Measurements from ENCODE around the gene SMYD2. TPM values are rescaled to one million over a fixed set of nuclear protein-coding genes. Genes with fewer than 3 reads are reported as not detected.

SMYD2 gene
- total RNA-seq, 6 experiments from 2014 or later, result 14.5 to 45.2 (median 24.1) TPM

GRCh38 chr1:214264976-214265375, 16.0 kb upstream of the SMYD2 start:
- Histone ChIP-seq H3K4me3 (no peak overlapping the region), H3K4me1 (no peaks in the 10 kb centered on the region), H3K27me3 (no peaks in the 10 kb centered on the region), H3K9me3 (no peaks in the 10 kb centered on the region), H3K27ac (no peak overlapping the region), H3K36me3 (no peaks in the 10 kb centered on the region)
- no peak for TF ChIP-seq CTCF (IDR thresholded peaks at IDR 0.05)
- no peak for TF ChIP-seq POLR2A (IDR thresholded peaks at IDR 0.05)
- WGBS (ENCODE audit: insufficient coverage, low coverage, low lambda C conversion rate, missing lambda C conversion rate), result 46% methylated on average over 3 of the region's 3 CpGs
- intact Hi-C loops (cut with DNase I), result loop anchor here (5.0 kb wide), 1 partner anchor 62 kb away; no protein-coding TSS in a partner anchor
- ATAC-seq (no peak), DNase-seq (no peak)

DNA sequence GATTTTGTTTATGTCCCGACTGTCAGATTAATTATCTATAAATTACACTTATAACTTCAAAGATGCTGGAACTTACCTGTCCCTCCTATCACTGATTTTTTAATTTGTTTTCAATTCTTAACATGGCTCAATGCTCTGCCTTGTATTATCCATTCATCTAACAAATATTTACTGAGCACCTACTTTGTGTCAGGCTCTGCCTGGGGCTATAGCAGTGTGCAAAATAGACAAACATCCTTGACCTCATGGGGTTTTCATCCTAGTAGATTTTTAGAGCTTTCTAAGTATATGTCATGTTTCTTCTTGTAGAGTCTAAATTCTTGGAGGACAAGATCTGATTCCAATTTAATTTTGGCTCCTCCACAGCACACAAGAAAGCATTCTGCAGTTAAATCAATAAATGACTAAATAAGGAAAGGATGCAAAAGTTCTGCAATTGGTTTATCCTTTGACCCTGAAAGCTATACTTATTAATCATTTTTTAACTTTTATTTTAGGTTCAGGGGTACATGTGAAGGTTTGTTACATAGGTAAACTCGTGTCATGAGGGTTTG, 10.8 kb upstream of the SMYD2 start:
- H3K27me3 ChIP-seq, result no peaks in the 10 kb centered on the region
- no peaks in the 10 kb centered on the region for H3K9me3 ChIP-seq
- H3K4me3 ChIP-seq, result no peak overlapping the region
- intact Hi-C loops (cut with DNase I), result no loop called here
- H3K4me1 ChIP-seq, result no peaks in the 10 kb centered on the region
- no peak overlapping the region for H3K27ac ChIP-seq
- H3K36me3 ChIP-seq, result no peaks in the 10 kb centered on the region
- no peak for TF ChIP-seq CTCF (IDR thresholded peaks at IDR 0.05)
- no peak for TF ChIP-seq POLR2A (IDR thresholded peaks at IDR 0.05)
- DNase-seq (no peak), ATAC-seq (no peak)
- 75% methylated on average over 2 of the region's 2 CpGs for WGBS (ENCODE audit: insufficient coverage, low coverage, low lambda C conversion rate, missing lambda C conversion rate)

- Histone ChIP-seq H3K9me3 (no peaks in the 10 kb centered on the region), H3K36me3 (no peaks in the 10 kb centered on the region), H3K27ac (no peak overlapping the region), H3K4me1 (no peaks in the 10 kb centered on the region), H3K27me3 (no peaks in the 10 kb centered on the region), H3K4me3 (no peak overlapping the region)
- no peak for ATAC-seq
- intact Hi-C loops (cut with DNase I), result no loop called here
- no peak for DNase-seq
- TF ChIP-seq CTCF (IDR thresholded peaks at IDR 0.05) (no peak), POLR2A (IDR thresholded peaks at IDR 0.05) (no peak)
- WGBS (ENCODE audit: insufficient coverage, low coverage, low lambda C conversion rate, missing lambda C conversion rate), result 41% methylated on average over 3 of the region's 3 CpGs
Observed at GRCh38 chr1:214271174-214271858, 9.6 kb upstream of the SMYD2 start.

GRCh38 chr1:214271995-214272731, 8.8 kb upstream of the SMYD2 start:
- intact Hi-C loops (cut with DNase I), result no loop called here

More at GRCh38 chr1:214271995-214272731, 8.8 kb upstream of the SMYD2 start:
- H3K4me3 ChIP-seq, result no peak overlapping the region
- 62% methylated on average over 4 of the region's 4 CpGs for WGBS (ENCODE audit: insufficient coverage, low coverage, low lambda C conversion rate, missing lambda C conversion rate)
- ATAC-seq (no peak), DNase-seq (no peak)
- no peak for TF ChIP-seq POLR2A (IDR thresholded peaks at IDR 0.05)
- TF ChIP-seq CTCF (IDR thresholded peaks at IDR 0.05), result no peak
- H3K4me1 ChIP-seq, result no peaks in the 10 kb centered on the region
- no peaks in the 10 kb centered on the region for H3K27me3 ChIP-seq
- H3K9me3 ChIP-seq, result no peaks in the 10 kb centered on the region
- H3K36me3 ChIP-seq, result no peaks in the 10 kb centered on the region
- H3K27ac ChIP-seq, result no peak overlapping the region
